Esophagus squamous epithelium (tissue), 4 donors: ENCODE data around the gene PTDSS2.

Experiments
- CTCF ChIP-seq, 6 experiments: fragments of 450-650 bp in 4 of 6; fragments of 200-600 bp in 2 of 6; sonication (generic) in 2 of 6; IDR thresholded peaks; one replicate each; pipeline ENCODE4 v1.5.1; 2016 to 2019; ENCODE audit warnings: antibody characterized with exemption in 6 of 6, mild to moderate bottlenecking in 4 of 6, moderate library complexity in 4 of 6
- POLR2A ChIP-seq, 4 donors: fragments of 450-650 bp; IDR thresholded peaks; one replicate each; pipeline ENCODE4 v1.6.1; 2017; ENCODE audit warnings: antibody characterized with exemption in 4 of 4, mild to moderate bottlenecking in 4 of 4, moderate library complexity in 3 of 4

- TF ChIP-seq CTCF (IDR thresholded peaks at IDR 0.05) = no peak
- no peak for TF ChIP-seq POLR2A (IDR thresholded peaks at IDR 0.05)
These were observed 66.3 kb downstream of the PTDSS2 start for GRCh38 chr11:516400-516799.
